ENCODE data around the gene TREM2.
A peak's percentile ranks its signal among the peaks of the same experiment; 100 is the strongest.

The TREM2 gene

DNA sequence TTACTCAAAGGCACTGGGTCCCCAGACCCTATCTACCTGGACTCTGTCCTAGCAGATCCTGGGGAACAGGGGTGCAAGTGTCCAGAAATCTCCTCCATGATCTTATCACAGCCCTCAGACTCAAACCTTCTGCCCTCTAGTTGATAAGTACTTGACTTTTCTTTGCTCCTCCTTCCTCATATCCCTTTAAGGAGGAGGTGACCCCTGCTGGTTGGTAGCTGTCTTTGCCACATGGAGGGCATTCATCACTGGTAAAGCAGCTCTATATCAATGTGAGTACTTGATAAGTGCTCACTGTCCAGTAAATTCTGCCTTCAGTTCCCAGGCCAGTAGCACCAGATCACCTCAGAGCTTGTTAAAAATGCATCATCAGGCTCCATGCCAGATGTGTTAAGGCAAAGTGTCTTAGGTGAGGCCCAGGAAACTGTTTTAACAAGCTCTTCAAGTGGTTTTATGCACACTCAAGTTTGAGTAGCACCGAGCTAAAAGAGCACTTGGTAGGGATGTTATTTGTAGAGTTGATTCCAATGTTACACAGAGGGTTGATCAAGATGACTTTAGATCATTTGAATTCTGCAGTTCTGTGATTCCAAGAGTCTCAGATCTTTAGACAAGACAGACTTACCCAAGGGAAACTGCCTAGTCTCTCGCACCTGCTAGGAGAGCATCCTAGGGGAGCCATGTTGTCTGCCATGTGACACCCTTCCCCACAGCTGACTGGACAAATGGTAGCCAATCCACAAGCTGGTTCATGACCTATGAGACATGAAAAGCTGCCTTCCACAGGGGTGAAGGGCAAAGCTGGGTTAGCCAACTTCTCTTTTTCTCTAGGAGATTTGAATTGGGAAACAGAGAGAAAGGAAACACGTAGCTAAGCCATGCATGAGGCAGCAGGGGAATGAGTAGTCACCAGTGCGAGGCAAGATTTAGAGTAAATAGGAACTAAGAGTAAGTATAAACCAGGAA lies 19.4 kb upstream of the TREM2 start:
- DNase-seq, result peak; percentile 29 to 56

DNA sequence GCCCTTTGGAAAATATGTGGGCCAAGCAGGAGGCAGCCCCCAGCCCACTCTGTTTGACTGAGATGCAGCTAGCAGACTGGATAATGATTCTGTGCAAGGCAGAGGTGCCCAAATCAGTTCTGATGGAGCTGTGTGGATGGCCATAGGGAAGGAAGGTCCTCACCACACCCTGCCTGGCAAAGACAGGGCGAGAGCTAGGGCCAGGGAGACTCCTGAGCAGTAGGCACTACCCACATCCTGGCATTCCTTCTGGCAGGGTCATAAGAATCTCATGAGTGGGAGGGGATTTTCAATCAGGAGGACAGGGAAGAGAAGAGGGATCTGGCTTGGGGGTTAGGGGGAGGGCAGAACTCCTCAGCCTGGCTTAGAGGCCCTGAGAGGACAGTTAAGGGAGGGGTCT lies 18.6 kb upstream of the TREM2 start:
- no peak for DNase-seq

DNA sequence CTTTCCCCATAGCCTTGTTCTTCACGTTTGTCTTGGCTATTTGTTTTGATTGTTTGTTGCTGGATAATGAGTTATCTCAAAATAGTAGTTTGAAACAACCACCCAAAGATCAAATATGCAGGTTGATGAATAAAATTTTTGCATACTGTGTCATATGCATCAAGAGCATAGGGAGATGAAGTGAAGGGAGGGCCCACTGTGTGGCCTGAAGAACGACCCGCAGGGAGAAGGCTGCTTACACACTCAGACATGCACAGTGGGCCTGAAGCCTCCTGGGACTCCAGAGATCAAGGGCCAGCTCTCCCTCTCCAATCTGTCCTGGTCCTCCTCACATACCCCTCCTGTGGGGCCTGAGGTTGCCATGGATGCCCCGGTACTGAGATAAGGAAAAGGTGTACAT lies 16.2 kb upstream of the TREM2 start:
- no peak for DNase-seq

DNA sequence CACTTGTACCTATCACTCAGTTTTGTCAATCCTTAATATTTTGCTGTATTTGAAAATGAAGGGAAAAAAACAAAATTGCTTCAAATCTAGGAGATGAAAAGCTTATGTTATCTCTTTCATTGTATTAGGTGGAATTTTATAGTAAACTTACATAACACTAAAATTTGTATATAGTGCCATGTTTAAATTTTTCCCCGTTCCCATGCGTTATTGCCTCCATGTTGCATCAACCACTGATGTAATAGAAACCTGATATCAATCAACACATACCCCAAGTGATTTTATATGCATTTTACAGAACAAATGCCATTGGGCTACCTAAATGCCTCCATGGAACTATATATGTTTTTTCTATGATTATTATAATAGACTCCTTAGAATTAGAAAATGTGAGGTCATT lies 14.8 kb upstream of the TREM2 start:
- no peak for DNase-seq

DNA sequence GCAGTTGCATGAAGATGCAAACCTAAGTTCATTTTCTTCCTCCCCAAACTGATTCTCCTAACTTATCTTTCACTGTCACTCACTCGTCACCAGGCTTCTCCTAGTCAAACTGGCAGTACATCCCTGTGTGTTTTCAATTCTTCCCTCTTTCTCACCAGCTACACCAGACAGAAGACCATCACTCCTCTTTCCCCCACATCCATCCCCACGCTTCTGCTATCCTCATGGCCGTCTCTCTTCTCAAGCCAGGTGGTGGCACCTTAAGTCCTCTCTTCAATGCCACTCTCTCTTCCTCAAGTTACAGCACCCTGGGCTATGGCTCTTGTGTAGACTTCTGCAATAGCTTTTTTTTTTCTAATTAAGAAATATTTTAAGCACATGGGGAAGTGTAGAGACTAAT lies 14.4 kb upstream of the TREM2 start:
- DNase-seq, result no peak

DNA sequence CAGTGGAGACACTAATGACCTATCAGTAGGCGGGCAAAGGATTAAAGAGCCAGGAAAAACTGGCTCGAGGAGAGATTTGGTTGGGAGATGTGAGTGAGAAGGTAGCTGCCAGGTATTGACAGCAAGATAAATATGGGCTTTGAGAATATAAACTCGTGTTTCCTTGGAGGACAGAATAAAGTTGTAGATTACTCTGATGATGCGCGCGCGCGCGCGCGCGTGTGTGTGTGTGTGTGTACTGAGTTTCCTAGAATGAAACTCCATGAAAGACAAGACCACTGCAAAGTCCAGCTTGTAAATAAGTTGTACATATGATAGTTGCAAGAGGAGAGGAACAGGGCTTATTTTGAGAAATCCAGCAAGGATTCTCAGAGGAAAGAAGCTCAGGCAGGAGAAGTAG lies 13.3 kb upstream of the TREM2 start:
- no peak for DNase-seq

DNA sequence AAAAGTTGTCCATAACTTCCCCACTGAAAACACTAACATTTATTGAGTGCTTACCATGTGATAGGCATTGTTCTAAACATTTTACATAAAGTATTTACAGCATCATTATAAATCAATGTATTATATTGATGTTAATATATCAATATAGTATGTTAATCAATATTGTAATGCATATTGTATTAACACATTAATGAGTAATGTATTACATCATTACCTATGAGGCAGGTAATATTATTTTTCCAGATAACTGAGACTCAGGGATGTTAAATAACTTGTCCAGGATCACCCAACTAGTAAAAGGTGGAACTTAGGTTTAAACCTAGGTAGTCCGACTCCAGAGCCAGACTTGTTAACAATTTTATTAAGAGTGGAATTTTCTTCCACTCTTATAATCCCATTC lies 12.2 kb upstream of the TREM2 start:
- DNase-seq, result no peak

DNA sequence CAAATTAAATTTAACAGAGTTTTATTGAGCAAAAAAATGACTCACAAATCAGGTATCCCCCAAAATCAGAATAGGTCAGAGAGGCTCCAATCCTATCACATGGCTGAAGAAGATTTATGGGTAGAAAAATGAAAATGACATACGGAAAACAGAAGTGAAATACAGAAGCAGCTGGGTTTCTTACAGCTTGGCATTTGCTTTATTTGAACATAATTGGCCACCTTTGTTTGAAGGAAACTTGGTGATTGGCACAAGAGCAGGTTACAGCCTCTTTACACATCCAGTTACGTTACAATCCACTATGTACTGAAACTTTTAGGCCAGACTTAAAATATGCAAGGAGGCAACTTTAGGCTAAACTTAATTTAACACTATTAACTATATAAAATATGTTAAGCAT lies 11.7 kb upstream of the TREM2 start:
- no peak for DNase-seq

DNA sequence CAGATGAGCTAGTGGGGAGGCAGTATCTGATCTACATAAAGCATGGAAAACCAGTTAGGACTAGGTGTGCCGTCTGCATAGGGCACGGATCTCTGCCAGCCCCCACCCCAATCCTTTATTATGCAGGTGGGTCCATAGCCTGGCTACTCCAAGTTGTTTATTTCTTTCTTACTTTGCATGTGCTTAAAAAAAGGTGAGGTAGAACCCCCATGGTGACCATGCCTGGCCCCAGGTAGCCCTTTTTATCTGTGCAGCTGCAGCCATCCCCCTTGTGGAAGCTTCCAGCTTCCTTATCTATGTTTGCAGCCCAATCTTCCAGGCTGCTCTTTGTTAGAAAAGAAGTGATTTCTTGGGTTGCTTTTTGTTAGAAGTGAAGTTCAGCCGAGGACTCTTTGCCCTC lies 9.0 kb upstream of the TREM2 start:
- DNase-seq, result no peak

DNA sequence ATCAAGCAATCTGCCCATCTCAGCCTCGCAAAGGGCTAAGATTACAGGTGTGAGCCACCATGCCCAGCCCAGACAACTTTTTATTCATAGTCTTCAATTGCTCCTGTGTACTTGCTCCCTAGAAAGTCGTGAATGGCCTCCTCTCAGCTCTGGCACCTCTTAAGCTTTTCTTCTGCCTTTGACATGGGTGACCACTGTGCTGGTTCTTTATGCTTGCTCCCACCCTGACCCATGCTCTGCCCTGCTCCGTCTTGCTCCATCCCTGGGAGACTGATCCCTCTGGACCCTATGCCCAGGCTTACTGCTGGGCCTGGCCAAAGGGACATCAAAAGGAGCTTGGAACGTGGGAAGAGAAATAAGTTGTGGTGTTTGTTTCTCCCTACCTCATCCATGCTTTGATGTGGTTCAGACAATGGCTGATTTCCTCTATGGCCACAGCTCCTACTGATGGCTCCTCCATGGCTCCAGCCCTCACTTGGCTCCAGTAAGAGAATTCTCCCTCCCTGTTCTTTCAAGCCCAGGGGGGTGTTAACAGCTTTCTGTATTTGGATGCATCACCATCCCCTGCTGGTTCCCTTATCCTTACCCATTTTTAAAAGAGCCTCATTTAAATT lies 7.7 kb upstream of the TREM2 start:
- no peak for DNase-seq

DNA sequence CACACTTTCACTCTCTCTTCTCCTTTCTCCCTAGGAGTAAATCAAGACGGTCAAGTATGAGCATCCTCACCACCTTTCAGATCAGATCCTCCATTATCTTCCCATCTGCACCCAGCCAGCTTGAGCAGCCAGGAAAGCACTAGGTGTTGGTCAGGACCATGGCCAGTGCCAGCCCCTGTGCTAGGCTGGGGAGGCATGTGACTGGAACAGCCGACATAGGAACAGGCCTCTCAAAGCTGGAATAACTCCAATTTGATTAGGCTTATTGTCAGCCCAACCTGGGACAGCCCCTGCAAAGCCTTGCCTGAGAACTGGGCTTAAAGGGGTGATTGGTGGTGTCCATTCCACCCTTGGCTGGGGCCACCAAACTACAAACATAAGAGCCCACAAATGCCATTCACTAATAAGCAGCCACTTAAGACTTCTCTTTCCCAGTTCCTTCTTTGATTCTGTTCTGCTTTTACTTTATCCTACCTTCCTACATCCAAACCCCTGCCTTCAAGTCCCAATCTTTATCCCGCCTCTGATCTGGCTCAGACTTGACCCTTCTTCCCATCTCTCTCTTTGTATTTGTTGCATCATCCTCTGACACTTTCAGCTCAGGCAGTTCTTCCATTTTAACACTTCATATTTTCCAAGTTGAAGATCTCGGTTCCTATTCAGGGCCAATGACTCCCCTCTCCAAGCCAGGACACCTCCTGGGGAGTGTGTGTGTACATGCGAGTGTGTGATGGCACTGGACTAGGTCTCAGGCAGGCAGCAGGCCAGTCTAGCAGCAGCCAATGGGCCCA lies 4.5 kb upstream of the TREM2 start:
- DNase-seq, result no peak

DNA sequence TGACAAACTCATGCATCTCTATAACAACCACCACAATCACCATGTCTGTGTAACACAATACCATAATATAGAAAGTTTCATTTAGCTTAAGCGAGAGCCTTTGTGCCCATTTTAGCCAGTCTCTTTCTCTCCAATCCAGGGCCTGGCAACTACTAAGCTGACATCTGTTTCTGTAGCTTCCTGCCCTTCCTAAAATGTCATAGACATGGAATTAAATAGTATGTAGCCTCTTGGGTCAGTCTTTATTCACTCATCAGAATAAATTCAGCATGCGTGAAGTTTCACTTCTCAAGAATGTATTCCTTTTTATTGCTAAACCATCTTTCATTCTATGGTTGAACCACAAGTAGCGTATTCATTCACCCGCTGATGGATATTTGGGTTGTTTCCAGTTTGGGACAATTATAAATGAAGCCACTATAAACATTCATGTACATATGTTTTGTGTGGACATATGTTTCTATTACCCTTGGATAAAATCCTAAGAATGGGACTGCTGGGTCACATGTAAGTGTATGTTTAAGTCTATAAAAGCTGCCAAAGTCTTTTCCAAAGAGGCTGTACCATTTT lies 1.7 kb upstream of the TREM2 start:
- DNase-seq, result no peak

DNA sequence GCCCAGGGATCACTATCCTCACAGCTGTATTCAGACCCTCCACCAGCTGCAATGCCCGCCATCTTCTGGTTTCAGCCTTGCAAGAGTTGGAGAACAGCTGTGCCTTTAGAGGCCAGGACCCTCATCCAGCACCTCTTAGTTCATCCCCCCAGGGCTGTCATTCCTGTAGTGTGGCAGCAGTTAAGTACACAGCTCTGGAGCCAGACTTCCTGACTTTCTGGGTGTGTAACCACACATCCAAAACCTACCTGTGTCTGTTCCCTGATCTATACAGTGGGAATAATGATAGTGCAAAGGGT lies 452 bp upstream of the TREM2 start:
- DNase-seq, result no peak

DNA sequence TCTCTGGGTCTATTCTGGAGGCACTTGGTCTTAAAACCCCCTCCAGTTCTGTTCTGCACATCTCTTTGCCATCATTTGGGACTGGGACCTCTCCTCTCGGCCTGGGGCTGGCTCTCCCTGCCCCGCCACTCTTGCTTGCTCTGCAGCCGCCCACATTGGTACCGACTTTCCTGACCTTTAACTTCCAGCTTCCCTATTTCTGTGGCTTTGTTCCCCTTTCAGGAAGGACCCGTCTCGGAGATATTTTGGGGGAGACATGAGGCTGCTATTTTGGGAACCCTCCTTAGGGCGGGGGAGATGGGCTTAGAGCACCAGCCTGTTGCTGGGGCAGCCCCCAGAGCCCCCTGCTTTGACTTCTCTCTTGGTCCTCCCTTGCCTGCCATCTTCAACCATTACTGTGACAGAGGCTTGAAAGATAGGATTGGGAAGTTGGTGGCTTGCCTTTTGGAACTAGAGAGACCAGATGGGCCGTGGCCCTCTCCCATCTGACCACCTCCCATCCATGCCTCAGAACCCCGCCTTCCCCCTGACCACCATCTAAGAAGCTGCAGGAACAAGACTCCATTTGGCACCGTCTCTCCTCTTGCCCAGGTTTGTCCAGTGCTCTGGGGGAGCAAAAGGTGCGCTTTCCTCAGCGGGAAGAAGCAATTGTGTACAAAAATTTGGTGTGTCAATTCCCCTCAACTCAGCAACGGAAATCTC lies 914 bp downstream of the TREM2 start:
- DNase-seq, result no peak

DNA sequence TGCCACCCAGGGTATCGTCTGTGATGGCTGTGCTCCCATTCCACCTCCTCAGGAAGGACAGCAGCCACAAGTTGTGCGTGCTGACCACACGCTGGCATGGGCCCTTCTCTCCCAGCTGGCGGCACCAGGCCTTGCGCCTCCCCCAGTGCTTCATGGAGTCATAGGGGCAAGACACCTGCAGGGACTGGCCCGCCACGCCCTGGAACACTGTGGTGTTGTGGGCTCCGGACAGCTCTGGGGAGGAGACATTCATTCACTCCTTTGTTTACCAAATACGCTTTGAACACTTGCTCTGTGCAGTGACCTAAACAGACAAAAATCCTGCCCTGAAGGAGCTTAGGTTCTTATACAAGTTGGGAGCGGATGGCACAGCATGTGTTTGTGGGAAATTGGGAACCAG lies 1.5 kb downstream of the TREM2 start:
- no peak for DNase-seq

DNA sequence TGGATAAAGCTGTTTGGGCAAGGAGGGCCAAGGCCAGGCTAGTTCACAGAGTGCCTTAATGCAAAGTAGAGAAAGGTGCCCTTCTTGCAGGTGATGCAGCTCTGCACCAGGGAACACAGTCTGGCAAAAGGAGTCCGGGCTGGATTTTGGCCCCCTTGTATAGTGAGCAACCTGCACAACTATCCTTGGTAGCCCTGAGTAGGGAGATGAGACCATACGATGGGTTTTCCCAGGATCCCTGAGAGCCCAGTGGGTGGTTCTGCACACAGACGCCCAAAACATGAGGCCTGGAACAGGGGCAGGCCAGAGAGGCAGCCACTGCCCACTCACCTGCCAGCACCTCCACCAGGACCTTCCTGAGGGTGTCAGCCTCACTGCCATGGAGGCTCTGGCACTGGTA lies 2.0 kb downstream of the TREM2 start:
- DNase-seq, result no peak

DNA sequence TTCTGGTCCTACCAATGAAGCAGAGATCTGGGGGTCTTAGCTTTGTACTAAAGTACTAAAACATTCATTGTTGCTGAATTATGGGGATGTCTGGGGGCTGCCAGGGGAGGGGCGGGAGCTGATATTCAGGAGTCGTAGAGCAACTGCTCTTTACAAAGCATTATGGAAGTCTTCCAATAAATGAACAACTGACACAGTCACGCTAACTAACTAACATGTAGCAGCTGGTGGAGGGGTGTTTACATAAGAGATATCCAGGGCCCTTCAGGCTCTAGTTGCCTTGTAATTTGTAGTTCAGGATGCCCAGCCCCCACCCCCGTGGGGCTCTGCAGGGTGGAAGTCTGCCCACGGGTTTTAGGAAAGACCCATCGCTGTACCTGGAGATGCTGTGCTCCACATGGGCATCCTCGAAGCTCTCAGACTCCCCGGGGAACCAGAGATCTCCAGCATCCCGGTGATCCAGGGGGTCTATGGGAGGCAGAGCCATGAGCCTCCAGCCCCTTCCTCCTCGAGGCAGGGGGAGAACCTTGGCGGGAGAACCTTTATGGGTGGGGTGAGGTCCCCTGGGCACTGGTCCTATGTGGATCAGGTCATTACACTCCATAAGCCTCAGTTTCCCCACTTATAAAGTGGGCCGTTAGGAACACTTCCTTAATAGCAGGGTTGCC lies 3.4 kb downstream of the TREM2 start:
- no peak for DNase-seq

DNA sequence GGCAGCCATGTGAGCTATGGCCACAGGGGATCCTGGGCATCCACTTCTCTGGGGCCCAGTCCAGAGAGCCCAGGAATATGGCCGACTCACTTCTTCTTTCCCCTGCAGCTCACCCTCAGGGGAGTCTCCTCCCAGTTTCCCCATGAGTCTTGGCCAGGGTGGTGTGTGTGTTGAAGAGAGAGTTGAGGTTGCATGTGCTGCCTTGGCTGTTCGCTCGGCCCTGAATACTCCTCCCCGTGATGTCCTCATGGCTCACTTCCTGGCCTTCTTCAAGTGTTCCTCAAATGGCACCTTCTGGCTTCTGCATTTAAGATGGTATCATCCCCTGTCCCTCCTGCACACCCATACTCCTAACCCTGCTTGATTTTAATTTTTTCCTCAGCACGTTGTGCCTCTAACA lies 5.6 kb downstream of the TREM2 start:
- no peak for DNase-seq

DNA sequence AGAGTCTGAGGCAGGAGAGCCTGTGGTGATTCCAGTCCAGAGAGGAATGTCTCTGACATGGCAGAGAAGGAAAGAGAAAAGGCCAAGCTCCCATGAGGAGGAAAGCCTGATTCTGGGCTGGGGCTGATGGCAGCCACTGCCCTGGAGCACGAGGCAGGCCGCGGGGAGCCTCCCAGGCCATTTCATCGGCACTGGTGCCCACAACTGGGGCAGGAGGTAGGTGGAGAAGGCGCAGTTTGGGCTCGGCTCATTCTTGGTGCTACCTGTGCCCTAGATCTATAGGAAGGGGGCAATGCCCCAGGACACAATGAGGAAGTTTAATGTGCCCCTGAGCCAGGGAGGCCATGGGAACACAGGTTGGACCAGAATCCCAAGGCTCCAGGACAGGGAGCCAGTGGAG lies 6.1 kb downstream of the TREM2 start:
- no peak for DNase-seq

DNA sequence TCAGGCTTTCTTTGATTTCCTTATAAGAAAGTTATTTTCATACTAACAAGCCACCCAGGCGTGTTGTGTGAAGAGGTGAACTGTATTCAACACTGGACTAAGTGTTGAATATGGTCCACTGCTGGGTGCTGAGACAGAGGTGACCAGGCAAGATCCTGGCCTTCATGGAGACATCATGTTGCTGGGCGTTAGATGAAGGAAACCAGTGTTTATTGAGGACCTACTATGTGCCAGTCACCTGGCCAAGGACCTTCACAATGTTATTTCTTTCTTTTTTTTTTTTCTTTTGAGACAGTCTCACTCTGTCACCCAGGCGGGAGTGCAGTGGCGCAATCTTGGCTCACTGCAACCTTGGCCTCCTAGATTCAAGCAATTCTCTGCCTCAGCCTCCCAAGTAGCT lies 6.9 kb downstream of the TREM2 start:
- no peak for DNase-seq

DNA sequence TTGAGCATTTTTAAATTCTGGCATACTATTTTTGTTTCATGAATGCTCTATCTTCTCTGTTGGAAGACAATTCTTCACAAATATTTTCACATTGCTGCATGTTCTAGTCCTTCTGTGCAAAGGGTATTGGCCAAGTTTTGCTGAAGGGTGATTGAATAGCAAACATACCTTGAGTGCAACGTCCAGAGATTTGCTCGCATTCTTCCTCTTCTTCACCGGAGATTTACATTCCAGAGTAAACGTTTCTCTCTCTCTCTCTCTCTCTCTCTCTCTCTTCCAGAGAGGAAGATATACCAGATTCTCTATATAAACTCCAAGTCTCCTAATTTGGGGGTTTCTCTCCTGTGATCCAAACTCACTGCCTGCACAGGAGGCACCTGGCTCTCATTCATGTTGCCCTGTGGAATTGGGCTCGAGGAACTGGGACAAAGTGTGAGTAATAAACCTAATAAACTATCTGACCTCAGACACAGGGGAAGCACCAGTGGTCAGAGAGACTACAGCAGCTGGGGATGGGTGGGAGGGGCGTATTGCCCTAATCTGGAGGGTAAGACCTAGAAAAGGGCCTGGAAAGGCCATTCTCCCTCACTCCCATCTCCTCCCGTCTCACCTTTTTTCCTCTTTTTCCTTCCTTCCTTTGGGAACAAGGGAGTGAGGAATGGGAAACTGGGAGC lies 7.6 kb downstream of the TREM2 start:
- no peak for DNase-seq
